IMR-90 (cell line): ENCODE results near the gene TP73. TPM values are rescaled to one million over a fixed set of nuclear protein-coding genes. Genes with fewer than 3 reads are reported as not detected.

Source experiments
- ATAC-seq: fragments of 200-7000 bp; cut with Tn5 transposase; 2 replicates; pipeline ENCODE4 v1.9.1; 2020; ENCODE audit warnings: low read depth, mild to moderate bottlenecking, moderate library complexity
- BruUV-seq: library from RNA; stranded (reverse); fragments of 400-500 nt; replicated peaks from 2 replicates; lab custom pipeline; 2021; lab: Mats Ljungman, UMichigan
- CTCF ChIA-PET: fragments of 300-600 bp; formaldehyde crosslinking; extraction: SDS; loops from one replicate; lab custom pipeline; 2021; ENCODE audit warnings: antibody characterized with exemption; lab: Yijun Ruan, JAX
- POLR2A ChIA-PET: fragments of 300-600 bp; sonication (Branson Sonifier 250); formaldehyde crosslinking; loops from one replicate; lab custom pipeline; 2022; ENCODE audit warnings: antibody characterized with exemption; ENCODE audit not compliant: unreplicated experiment; lab: Charles Lee
- DNase-seq: peaks from one replicate; pipeline ENCODE4 v3.0.0; 2013
- H2AFZ ChIP-seq: replicated peaks from 2 replicates; pipeline ENCODE3; 2013; ENCODE audit warnings: low read length, mild to moderate bottlenecking; ENCODE audit not compliant: poor library complexity
- H2AK5ac ChIP-seq: 2 replicates; pipeline ENCODE4 v1.6.1; 2013; ENCODE audit warnings: low read depth, low read length, inconsistent platforms
- H2AK9ac ChIP-seq: replicated peaks from 2 replicates; pipeline ENCODE3; 2013; ENCODE audit warnings: mild to moderate bottlenecking, low read depth, low read length, moderate library complexity; ENCODE audit not compliant: poor library complexity
- H2BK120ac ChIP-seq: 2 replicates; pipeline ENCODE4 v1.6.1; 2013; ENCODE audit warnings: low read depth, low read length, inconsistent platforms
- H2BK15ac ChIP-seq: 3 replicates; pipeline ENCODE4 v1.6.1; 2013; ENCODE audit warnings: low read depth, low read length, inconsistent platforms
- H2BK20ac ChIP-seq: 2 replicates; pipeline ENCODE4 v1.6.1; 2013; ENCODE audit warnings: low read depth, mild to moderate bottlenecking, inconsistent platforms, low read length, moderate library complexity
- H2BK5ac ChIP-seq: 2 replicates; pipeline ENCODE4 v1.6.1; 2013; ENCODE audit warnings: mild to moderate bottlenecking, low read depth, low read length, inconsistent platforms; ENCODE audit not compliant: poor library complexity, severe bottlenecking
- H3K14ac ChIP-seq: replicated peaks from 2 replicates; pipeline ENCODE4 v1.6.1; 2013; ENCODE audit warnings: low read depth, low read length, inconsistent platforms
- H3K18ac ChIP-seq: 2 replicates; pipeline ENCODE4 v1.6.1; 2013; ENCODE audit warnings: low read depth, low read length, control low read depth
- H3K23ac ChIP-seq: 2 replicates; pipeline ENCODE4 v1.6.1; 2013; ENCODE audit warnings: low read depth, low read length, inconsistent platforms
- H3K27ac ChIP-seq: 2 replicates; pipeline ENCODE4 v1.5.1; 2013; ENCODE audit warnings: mild to moderate bottlenecking, control low read depth, low read length; ENCODE audit not compliant: insufficient read depth
- H3K27me3 ChIP-seq: 2 replicates; pipeline ENCODE4 v1.6.1; 2013; ENCODE audit warnings: low read length; ENCODE audit not compliant: control insufficient read depth, insufficient read depth
- H3K36me3 ChIP-seq: 2 replicates; pipeline ENCODE4 v1.6.1; 2013; ENCODE audit warnings: low read length, mixed read lengths; ENCODE audit not compliant: control insufficient read depth, insufficient read depth
- H3K4ac ChIP-seq: 2 replicates; pipeline ENCODE4 v1.6.1; 2013; ENCODE audit warnings: low read depth, low read length, inconsistent platforms
- H3K4me1 ChIP-seq: 2 replicates; pipeline ENCODE4 v1.6.1; 2013; ENCODE audit warnings: low read length, mixed read lengths; ENCODE audit not compliant: control insufficient read depth, insufficient read depth
- H3K4me2 ChIP-seq: 2 replicates; pipeline ENCODE4 v1.6.1; 2013; ENCODE audit warnings: low read depth, mild to moderate bottlenecking, control low read depth, low read length, moderate library complexity
- H3K4me3 ChIP-seq: 2 replicates; pipeline ENCODE4 v1.5.1; 2013; ENCODE audit warnings: low read depth, mild to moderate bottlenecking, control low read depth, low read length, moderate library complexity; ENCODE audit not compliant: insufficient read depth
- H3K56ac ChIP-seq: 2 replicates; pipeline ENCODE4 v1.6.1; 2013; ENCODE audit warnings: low read length, inconsistent platforms; ENCODE audit not compliant: insufficient read depth; ENCODE audit errors: extremely low read depth
- H3K79me1 ChIP-seq, 2 experiments: 2 replicates each; pipeline ENCODE4 v1.6.1; 2013; ENCODE audit warnings: low read length in 2 of 2, inconsistent platforms in 1 of 2, low read depth in 1 of 2
- H3K9ac ChIP-seq: 2 replicates; pipeline ENCODE4 v1.6.1; 2013; ENCODE audit warnings: low read depth, low read length, control low read depth
- H3K9me1 ChIP-seq: 2 replicates; pipeline ENCODE4 v1.6.1; 2013; ENCODE audit warnings: low read length, inconsistent platforms; ENCODE audit not compliant: insufficient read depth
- H3K9me3 ChIP-seq: 2 replicates; pipeline ENCODE4 v1.6.1; 2013; ENCODE audit warnings: low read length; ENCODE audit not compliant: control insufficient read depth, insufficient read depth
- H4K20me1 ChIP-seq: 2 replicates; pipeline ENCODE4 v1.6.1; 2013; ENCODE audit warnings: low read length, inconsistent platforms; ENCODE audit not compliant: insufficient read depth
- H4K5ac ChIP-seq: 2 replicates; pipeline ENCODE4 v1.6.1; 2013; ENCODE audit warnings: mild to moderate bottlenecking, low read depth, low read length, control low read depth
- H4K8ac ChIP-seq, 2 experiments: 2 replicates each; pipeline ENCODE4 v1.6.1; 2013; ENCODE audit warnings: low read depth in 2 of 2, low read length in 2 of 2, control low read depth in 1 of 2, inconsistent platforms in 1 of 2
- H4K91ac ChIP-seq: 2 replicates; pipeline ENCODE4 v1.6.1; 2013; ENCODE audit warnings: low read depth, low read length, inconsistent platforms; ENCODE audit not compliant: insufficient read depth
- BHLHE40 ChIP-seq: fragments of 150-350 bp; IDR thresholded peaks from 2 replicates; pipeline ENCODE4 v1.6.1; 2016; ENCODE audit warnings: mild to moderate bottlenecking, low read depth, low read length
- CEBPB ChIP-seq: IDR thresholded peaks from 2 replicates; pipeline ENCODE4 v1.6.1; 2012; ENCODE audit warnings: low read depth, low read length, improper control_type of control experiment
- CHD1 ChIP-seq: IDR thresholded peaks from 2 replicates; pipeline ENCODE4 v1.6.1; 2012; ENCODE audit warnings: low read depth, low read length, improper control_type of control experiment
- FOS ChIP-seq: fragments of 150-350 bp; IDR thresholded peaks from 2 replicates; pipeline ENCODE4 v1.6.1; 2016; ENCODE audit warnings: low read depth, low read length
- MAFK ChIP-seq: IDR thresholded peaks from 2 replicates; pipeline ENCODE4 v1.6.1; 2012; ENCODE audit warnings: low read depth, low read length, improper control_type of control experiment
- MAZ ChIP-seq: IDR thresholded peaks from 2 replicates; pipeline ENCODE4 v1.6.1; 2012; ENCODE audit warnings: low read depth, mild to moderate bottlenecking, low read length, improper control_type of control experiment, moderate library complexity, borderline replicate concordance
- MXI1 ChIP-seq: IDR thresholded peaks from 2 replicates; pipeline ENCODE4 v1.6.1; 2012; ENCODE audit warnings: low read depth, mild to moderate bottlenecking, low read length, moderate library complexity, borderline replicate concordance
- NFE2L2 ChIP-seq: fragments of 150-350 bp; IDR thresholded peaks from 2 replicates; pipeline ENCODE4 v1.6.1; 2016; ENCODE audit warnings: low read depth, mild to moderate bottlenecking, low read length
- POLR2A ChIP-seq: IDR thresholded peaks from 2 replicates; pipeline ENCODE4 v1.6.1; 2012; ENCODE audit warnings: mild to moderate bottlenecking, low read depth, low read length
- RAD21 ChIP-seq: IDR thresholded peaks from 2 replicates; pipeline ENCODE4 v1.6.1; 2012; ENCODE audit warnings: low read length, improper control_type of control experiment
- RCOR1 ChIP-seq: IDR thresholded peaks from 2 replicates; pipeline ENCODE4 v1.6.1; 2012; ENCODE audit warnings: mild to moderate bottlenecking, low read length, improper control_type of control experiment; ENCODE audit not compliant: insufficient replicate concordance
- RFX5 ChIP-seq: IDR thresholded peaks from 2 replicates; pipeline ENCODE4 v1.8.0; 2012; ENCODE audit warnings: low read depth, mild to moderate bottlenecking, low read length, moderate library complexity
- SMC3 ChIP-seq: fragments of 150-350 bp; IDR thresholded peaks from 2 replicates; pipeline ENCODE4 v1.6.1; 2016; ENCODE audit warnings: low read depth, mild to moderate bottlenecking, antibody characterized with exemption, low read length, moderate library complexity
- WGBS, 2 experiments: methylation state at CpG; one replicate each; pipeline versions ENCODE4 v1.1.5 to v1.1.7; 2013; ENCODE audit warnings: missing lambda C conversion rate in 2 of 2; ENCODE audit not compliant: insufficient read length in 1 of 2; ENCODE audit errors: extremely low coverage in 2 of 2; 5-methylcytosine and 5-hydroxymethylcytosine counted together
- dilution Hi-C: fragments of 300-500 bp; cut with HindIII; formaldehyde crosslinking; loops from one replicate; pipeline ENCODE4 v1.14.3; 2018; ENCODE audit warnings: low sequenced_read_pairs; ENCODE audit not compliant: unreplicated experiment
- in situ Hi-C: fragments of 300-500 bp; cut with MboI; formaldehyde crosslinking; loops from 3 replicates; pipeline ENCODE4 v1.14.3; 2019; ENCODE audit warnings: low sequenced_read_pairs, inconsistent platforms, mixed read lengths
- intact Hi-C: fragments of 100-400 bp; cut with micrococcal nuclease; formaldehyde crosslinking; loops from 2 replicates; pipeline ENCODE4 v1.10.0; 2022
- polyA plus RNA-seq, 3 experiments: library from polyadenylated mRNA; depleted of rRNA; stranded (reverse); fragments of >200 nt; gene quantifications; 2 replicates each; pipeline ENCODE4 v1.2.3, GENCODE V29; 2012; ENCODE audit warnings: low replicate concordance in 1 of 3
- total RNA-seq: library from RNA; depleted of rRNA; stranded (reverse); fragments of >200 nt; gene quantifications from 2 replicates; pipeline ENCODE4 v1.2.3, GENCODE V29; 2012
- TF ChIP-seq, protein P1 (sequence below): fragments of 150-350 bp; IDR thresholded peaks from 2 replicates; pipeline ENCODE4 v1.6.1; 2016; ENCODE audit warnings: low read depth, mild to moderate bottlenecking, low read length, moderate library complexity, borderline replicate concordance
- TF ChIP-seq, protein P2 (sequence below): fragments of 150-350 bp; IDR thresholded peaks from 2 replicates; pipeline ENCODE4 v1.6.1; 2017; ENCODE audit warnings: mild to moderate bottlenecking, antibody characterized with exemption, low read length, low read depth

TP73 gene
- total and polyA plus RNA-seq, 2 of the 4 experiments (the other 2 are of a cell fraction), result not detected

DNA sequence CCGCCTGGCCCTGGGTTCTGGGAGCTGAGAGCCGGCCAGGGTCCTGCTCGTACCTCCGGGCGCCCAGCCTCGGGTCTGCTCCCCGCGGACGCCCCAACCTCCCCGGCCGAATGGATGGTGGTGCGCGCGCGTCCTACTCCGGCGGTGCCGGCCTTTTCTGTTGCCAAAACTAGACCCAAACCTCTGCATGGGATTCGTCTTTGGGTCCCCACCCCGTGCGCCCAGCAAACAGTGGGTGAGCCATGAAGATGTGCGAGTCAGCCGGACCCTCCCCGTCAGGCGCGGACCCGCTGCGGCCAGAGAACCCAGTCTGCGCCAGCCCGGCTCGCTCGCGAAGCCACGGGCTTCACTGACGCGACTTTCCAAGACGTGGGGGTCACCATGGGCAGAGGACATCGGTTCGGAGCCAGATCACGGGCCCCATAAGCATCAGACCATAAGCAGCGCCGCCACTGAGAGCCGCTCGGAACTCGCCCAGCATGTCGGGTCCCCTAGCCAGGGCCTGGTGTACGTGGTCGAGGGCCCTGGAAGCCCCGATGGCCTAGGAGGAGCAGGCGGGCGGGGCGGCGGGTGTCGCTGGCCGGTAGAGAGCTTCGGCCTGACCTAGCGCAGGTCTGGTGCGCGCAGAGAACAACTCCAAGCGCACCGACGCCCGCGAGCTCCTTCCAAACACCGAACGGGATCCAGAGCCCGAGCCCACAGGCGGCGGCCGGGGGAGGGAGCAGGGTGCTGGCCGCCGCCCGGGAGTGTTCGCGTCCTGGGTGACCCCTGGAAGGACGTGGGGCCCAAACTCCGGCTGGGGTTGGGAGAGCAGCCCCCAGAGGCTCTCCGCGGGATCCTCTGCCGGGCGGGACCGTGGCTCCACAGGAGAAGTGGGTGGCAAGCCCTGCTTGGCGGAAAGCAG, 1.0 kb upstream of the TP73 start:
- Histone ChIP-seq H3K27ac (no peak overlapping the region), H3K9me1 (no peaks in the 10 kb centered on the region), H3K36me3 (peaks cover 7% of the 10 kb centered on the region; the same call in 1 of the 2 replicates), H2AFZ (peak overlapping the region; percentile 73), H2BK20ac (no peak overlapping the region), H3K23ac (no peak overlapping the region), H2BK120ac (no peak overlapping the region), H3K14ac (no peak overlapping the region), H3K79me1 (peaks cover 4 to 10% of the 10 kb centered on the region in 2 experiments), H3K56ac (no peak overlapping the region), H4K91ac (no peak overlapping the region), H3K4ac (no peak overlapping the region), H3K4me2 (no peak overlapping the region), H3K9me3 (no peaks in the 10 kb centered on the region), H4K20me1 (no peaks in the 10 kb centered on the region; the same call in 1 of the 2 replicates), H3K18ac (no peak overlapping the region), H4K5ac (no peak overlapping the region), H3K27me3 (peaks cover 52% of the 10 kb centered on the region), H3K4me1 (no peaks in the 10 kb centered on the region; the same call in 1 of the 2 replicates), H2AK9ac (no peak overlapping the region), H3K4me3 (no peak overlapping the region), H2BK5ac (no peak overlapping the region), H2AK5ac (no peak overlapping the region), H4K8ac (no peak overlapping the region), H3K9ac (no peak overlapping the region), H2BK15ac (no peak overlapping the region)
- no peak for DNase-seq
- in situ Hi-C loops, result no loop called here
- BruUV-seq, result no TSS peak
- dilution Hi-C loops, result no loop called here
- intact Hi-C loops, result no loop called here
- CTCF ChIA-PET, result no interaction called here
- POLR2A ChIA-PET, result no interaction called here
- ATAC-seq, result no peak
- WGBS, 2 experiments, result 1% methylated on average over 28 of the region's 83 CpGs; no CpG with 5 or more reads in 1 of the 2 experiments
- no peak for TF ChIP-seq RFX5
- TF ChIP-seq MXI1, result no peak
- TF ChIP-seq RAD21, result no peak
- no peak for TF ChIP-seq MAZ
- no peak for TF ChIP-seq BHLHE40
- TF ChIP-seq, protein P1, sequence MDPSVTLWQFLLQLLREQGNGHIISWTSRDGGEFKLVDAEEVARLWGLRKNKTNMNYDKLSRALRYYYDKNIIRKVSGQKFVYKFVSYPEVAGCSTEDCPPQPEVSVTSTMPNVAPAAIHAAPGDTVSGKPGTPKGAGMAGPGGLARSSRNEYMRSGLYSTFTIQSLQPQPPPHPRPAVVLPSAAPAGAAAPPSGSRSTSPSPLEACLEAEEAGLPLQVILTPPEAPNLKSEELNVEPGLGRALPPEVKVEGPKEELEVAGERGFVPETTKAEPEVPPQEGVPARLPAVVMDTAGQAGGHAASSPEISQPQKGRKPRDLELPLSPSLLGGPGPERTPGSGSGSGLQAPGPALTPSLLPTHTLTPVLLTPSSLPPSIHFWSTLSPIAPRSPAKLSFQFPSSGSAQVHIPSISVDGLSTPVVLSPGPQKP, result no peak
- TF ChIP-seq CHD1, result no peak
- no peak for TF ChIP-seq CEBPB
- TF ChIP-seq FOS, result no peak
- no peak for TF ChIP-seq SMC3
- TF ChIP-seq MAFK, result no peak
- TF ChIP-seq RCOR1, result no peak
- TF ChIP-seq POLR2A, result no peak
- no peak for TF ChIP-seq NFE2L2
- TF ChIP-seq, protein P2, sequence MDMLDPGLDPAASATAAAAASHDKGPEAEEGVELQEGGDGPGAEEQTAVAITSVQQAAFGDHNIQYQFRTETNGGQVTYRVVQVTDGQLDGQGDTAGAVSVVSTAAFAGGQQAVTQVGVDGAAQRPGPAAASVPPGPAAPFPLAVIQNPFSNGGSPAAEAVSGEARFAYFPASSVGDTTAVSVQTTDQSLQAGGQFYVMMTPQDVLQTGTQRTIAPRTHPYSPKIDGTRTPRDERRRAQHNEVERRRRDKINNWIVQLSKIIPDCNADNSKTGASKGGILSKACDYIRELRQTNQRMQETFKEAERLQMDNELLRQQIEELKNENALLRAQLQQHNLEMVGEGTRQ, result no peak
